ENCODE results near the gene REEP3. TPM values are rescaled to one million over a fixed set of nuclear protein-coding genes. Genes with fewer than 3 reads are reported as not detected.

REEP3 gene
- total and polyA plus RNA-seq, 2 donors (not counting 1 experiment from before 2014, with no cell fraction given), result 67.5 to 86.6 TPM

- TF ChIP-seq EZH2 (IDR thresholded peaks at IDR 0.05; ENCODE audit: low read length, missing control alignments), result no peak
- no peak overlapping the region for H2AFZ ChIP-seq (ENCODE audit: low read length)
- H3K4me2 ChIP-seq (ENCODE audit: extremely low read depth, insufficient read depth, low read length), result no peak overlapping the region
- H3K79me2 ChIP-seq (ENCODE audit: control insufficient read depth, insufficient read depth, low read length), result peaks cover 2% of the 10 kb centered on the region
- H3K4me3 ChIP-seq (replicated peaks in 1 of 4; ENCODE audit: control extremely low read depth in 1 of 4, insufficient read depth in 1 of 4, low read depth in 3 of 4, low read length in 4 of 4), result no peak overlapping the region
- no peaks in the 10 kb centered on the region for H3K27me3 ChIP-seq (ENCODE audit: control insufficient read depth, insufficient read depth, low read length)
- no peaks in the 10 kb centered on the region for H3K9me3 ChIP-seq (ENCODE audit: control insufficient read depth, insufficient read depth, low read depth, low read length)
- DNase-seq (ENCODE audit: low read depth in 2 of 2), result peak in 1 of 2 donors; percentile 16
- peaks cover 2% of the 10 kb centered on the region for H3K36me3 ChIP-seq (ENCODE audit: control insufficient read depth, insufficient read depth, low read length)
- no peaks in the 10 kb centered on the region for H3K4me1 ChIP-seq (ENCODE audit: control insufficient read depth, extremely low read depth, insufficient read depth, low read length)
- H3K9ac ChIP-seq (ENCODE audit: insufficient read depth, low read length), result no peak overlapping the region
- no peaks in the 10 kb centered on the region for H4K20me1 ChIP-seq (ENCODE audit: control insufficient read depth, extremely low read depth, insufficient read depth, low read length)
- H3K27ac ChIP-seq (ENCODE audit: insufficient read depth, low read length), result no peak overlapping the region
These were observed 73.9 kb downstream of the REEP3 start for GRCh38 chr10:63595072-63595471.

GRCh38 chr10:63596924-63597323 is 75.7 kb downstream of the REEP3 start:
- H4K20me1 ChIP-seq (ENCODE audit: control insufficient read depth, extremely low read depth, insufficient read depth, low read length), result no peaks in the 10 kb centered on the region
- TF ChIP-seq CTCF (conservative IDR thresholded peaks at IDR 0.05 in 1 of 2, IDR thresholded peaks at IDR 0.05 in 1 of 2; ENCODE audit: low read depth in 1 of 2, low read length in 2 of 2) (no peak), EZH2 (IDR thresholded peaks at IDR 0.05; ENCODE audit: low read length, missing control alignments) (no peak)
- peaks cover 2% of the 10 kb centered on the region for H3K36me3 ChIP-seq (ENCODE audit: control insufficient read depth, insufficient read depth, low read length)
- no peak overlapping the region for H2AFZ ChIP-seq (ENCODE audit: low read length)
- H3K79me2 ChIP-seq (ENCODE audit: control insufficient read depth, insufficient read depth, low read length), result peaks cover 2% of the 10 kb centered on the region
- no peaks in the 10 kb centered on the region for H3K9me3 ChIP-seq (ENCODE audit: control insufficient read depth, insufficient read depth, low read depth, low read length)
- no peak overlapping the region for H3K9ac ChIP-seq (ENCODE audit: insufficient read depth, low read length)
- no peaks in the 10 kb centered on the region for H3K27me3 ChIP-seq (ENCODE audit: control insufficient read depth, insufficient read depth, low read length)
- no peak for DNase-seq (ENCODE audit: low read depth in 2 of 2)
- H3K27ac ChIP-seq (ENCODE audit: insufficient read depth, low read length), result no peak overlapping the region
- no peak overlapping the region for H3K4me2 ChIP-seq (ENCODE audit: extremely low read depth, insufficient read depth, low read length)
- H3K4me1 ChIP-seq (ENCODE audit: control insufficient read depth, extremely low read depth, insufficient read depth, low read length), result no peaks in the 10 kb centered on the region
- H3K4me3 ChIP-seq (replicated peaks in 1 of 4; ENCODE audit: control extremely low read depth in 1 of 4, insufficient read depth in 1 of 4, low read depth in 3 of 4, low read length in 4 of 4), result no peak overlapping the region

- no peak overlapping the region for H3K4me3 ChIP-seq (replicated peaks in 1 of 4; ENCODE audit: control extremely low read depth in 1 of 4, insufficient read depth in 1 of 4, low read depth in 3 of 4, low read length in 4 of 4)
- H3K4me2 ChIP-seq (ENCODE audit: extremely low read depth, insufficient read depth, low read length), result no peak overlapping the region
- DNase-seq (ENCODE audit: low read depth in 2 of 2), result no peak
- no peaks in the 10 kb centered on the region for H3K79me2 ChIP-seq (ENCODE audit: control insufficient read depth, insufficient read depth, low read length)
- H3K27ac ChIP-seq (ENCODE audit: insufficient read depth, low read length), result no peak overlapping the region
- H3K27me3 ChIP-seq (ENCODE audit: control insufficient read depth, insufficient read depth, low read length), result no peaks in the 10 kb centered on the region
- no peaks in the 10 kb centered on the region for H4K20me1 ChIP-seq (ENCODE audit: control insufficient read depth, extremely low read depth, insufficient read depth, low read length)
- H3K4me1 ChIP-seq (ENCODE audit: control insufficient read depth, extremely low read depth, insufficient read depth, low read length), result peaks cover 7% of the 10 kb centered on the region
- H2AFZ ChIP-seq (ENCODE audit: low read length), result no peak overlapping the region
- H3K36me3 ChIP-seq (ENCODE audit: control insufficient read depth, insufficient read depth, low read length), result peaks cover 2% of the 10 kb centered on the region
- H3K9me3 ChIP-seq (ENCODE audit: control insufficient read depth, insufficient read depth, low read depth, low read length), result no peaks in the 10 kb centered on the region
- no peak overlapping the region for H3K9ac ChIP-seq (ENCODE audit: insufficient read depth, low read length)
- TF ChIP-seq CTCF (conservative IDR thresholded peaks at IDR 0.05 in 1 of 2, IDR thresholded peaks at IDR 0.05 in 1 of 2; ENCODE audit: low read depth in 1 of 2, low read length in 2 of 2), result no peak
- TF ChIP-seq EZH2 (IDR thresholded peaks at IDR 0.05; ENCODE audit: low read length, missing control alignments), result no peak
These were observed 79.3 kb downstream of the REEP3 start for GRCh38 chr10:63600540-63600939.

Measured in fibroblast of lung (primary cell).